SW480 (cell line): ENCODE data around the gene MRNIP.
"Not testable (repeated sequence)": the region's sequence is repeated elsewhere in the genome, so short reads cannot be mapped to it uniquely, and the experiment has no call there.

Experiments used
- DNase-seq: peaks from one replicate; pipeline ENCODE4 v3.0.0-alpha.2; 2016; ENCODE audit warnings: low spot score

MRNIP gene

GRCh38 chr5:179839328-179840256 is 19.0 kb downstream of the MRNIP start:
- no peak for DNase-seq

GRCh38 chr5:179837076-179838011 is 21.3 kb downstream of the MRNIP start:
- DNase-seq: no peak

- peak; percentile 55 for DNase-seq
These were observed 22.2 kb downstream of the MRNIP start for GRCh38 chr5:179836225-179837019.

GRCh38 chr5:179834871-179835270 is 23.7 kb downstream of the MRNIP start:
- not testable (repeated sequence) for DNase-seq

- DNase-seq: no peak
These were observed 24.5 kb downstream of the MRNIP start for GRCh38 chr5:179834120-179834519.

- no peak for DNase-seq
These were observed 24.9 kb downstream of the MRNIP start for GRCh38 chr5:179833709-179834070.

GRCh38 chr5:179833056-179833708 is 25.4 kb downstream of the MRNIP start:
- DNase-seq: no peak

GRCh38 chr5:179832039-179832745 is 26.4 kb downstream of the MRNIP start:
- no peak for DNase-seq

- DNase-seq: no peak
These were observed 27.7 kb downstream of the MRNIP start for GRCh38 chr5:179830818-179831468.

- DNase-seq: no peak
These were observed 28.7 kb downstream of the MRNIP start for GRCh38 chr5:179829732-179830435.

GRCh38 chr5:179828756-179829421 is 29.7 kb downstream of the MRNIP start:
- no peak for DNase-seq

GRCh38 chr5:179827680-179828079 is 30.9 kb downstream of the MRNIP start:
- peak; percentile 51 for DNase-seq

- DNase-seq: peak; percentile 86
These were observed 32.9 kb downstream of the MRNIP start for GRCh38 chr5:179825655-179826182.

GRCh38 chr5:179824745-179825112 is 33.9 kb downstream of the MRNIP start:
- no peak for DNase-seq

GRCh38 chr5:179823937-179824744 is 34.5 kb downstream of the MRNIP start:
- DNase-seq: no peak

- no peak for DNase-seq
These were observed 36.1 kb downstream of the MRNIP start for GRCh38 chr5:179822444-179822990.

GRCh38 chr5:179822059-179822432 is 36.6 kb downstream of the MRNIP start:
- DNase-seq: no peak
